ENCODE data around the gene DDX39B.

Gene DDX39B

DNA sequence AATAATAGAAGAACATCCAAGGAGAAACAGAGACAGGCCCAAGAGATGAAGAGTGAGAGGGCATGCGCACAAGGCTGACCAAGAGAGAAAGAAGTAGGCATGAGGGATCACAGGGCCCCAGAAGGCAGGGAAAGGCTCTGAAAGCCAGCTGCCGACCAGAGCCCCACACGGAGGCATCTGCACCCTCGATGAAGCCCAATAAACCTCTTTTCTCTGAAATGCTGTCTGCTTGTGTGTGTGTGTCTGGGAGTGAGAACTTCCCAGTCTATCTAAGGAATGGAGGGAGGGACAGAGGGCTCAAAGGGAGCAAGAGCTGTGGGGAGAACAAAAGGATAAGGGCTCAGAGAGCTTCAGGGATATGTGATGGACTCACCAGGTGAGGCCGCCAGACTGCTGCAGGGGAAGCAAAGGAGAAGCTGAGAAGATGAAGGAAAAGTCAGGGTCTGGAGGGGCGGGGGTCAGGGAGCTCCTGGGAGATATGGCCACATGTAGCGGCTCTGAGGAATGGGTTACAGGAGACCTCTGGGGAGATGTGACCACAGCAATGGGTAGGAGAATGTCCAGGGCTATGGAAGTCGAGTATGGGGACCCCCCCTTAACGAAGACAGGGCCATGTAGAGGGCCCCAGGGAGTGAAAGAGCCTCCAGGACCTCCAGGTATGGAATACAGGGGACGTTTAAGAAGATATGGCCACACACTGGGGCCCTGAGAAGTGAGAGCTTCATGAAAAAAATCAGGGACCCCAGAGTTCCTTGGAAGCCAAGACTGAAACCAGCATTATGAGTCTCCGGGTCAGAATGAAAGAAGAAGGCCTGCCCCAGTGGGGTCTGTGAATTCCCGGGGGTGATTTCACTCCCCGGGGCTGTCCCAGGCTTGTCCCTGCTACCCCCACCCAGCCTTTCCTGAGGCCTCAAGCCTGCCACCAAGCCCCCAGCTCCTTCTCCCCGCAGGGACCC lies 32.6 kb upstream of the DDX39B start:
- in situ Hi-C loops (cut with MboI; ENCODE audit: low sequenced_read_pairs, unreplicated experiment), result no loop called here
- TF ChIP-seq, protein P1, sequence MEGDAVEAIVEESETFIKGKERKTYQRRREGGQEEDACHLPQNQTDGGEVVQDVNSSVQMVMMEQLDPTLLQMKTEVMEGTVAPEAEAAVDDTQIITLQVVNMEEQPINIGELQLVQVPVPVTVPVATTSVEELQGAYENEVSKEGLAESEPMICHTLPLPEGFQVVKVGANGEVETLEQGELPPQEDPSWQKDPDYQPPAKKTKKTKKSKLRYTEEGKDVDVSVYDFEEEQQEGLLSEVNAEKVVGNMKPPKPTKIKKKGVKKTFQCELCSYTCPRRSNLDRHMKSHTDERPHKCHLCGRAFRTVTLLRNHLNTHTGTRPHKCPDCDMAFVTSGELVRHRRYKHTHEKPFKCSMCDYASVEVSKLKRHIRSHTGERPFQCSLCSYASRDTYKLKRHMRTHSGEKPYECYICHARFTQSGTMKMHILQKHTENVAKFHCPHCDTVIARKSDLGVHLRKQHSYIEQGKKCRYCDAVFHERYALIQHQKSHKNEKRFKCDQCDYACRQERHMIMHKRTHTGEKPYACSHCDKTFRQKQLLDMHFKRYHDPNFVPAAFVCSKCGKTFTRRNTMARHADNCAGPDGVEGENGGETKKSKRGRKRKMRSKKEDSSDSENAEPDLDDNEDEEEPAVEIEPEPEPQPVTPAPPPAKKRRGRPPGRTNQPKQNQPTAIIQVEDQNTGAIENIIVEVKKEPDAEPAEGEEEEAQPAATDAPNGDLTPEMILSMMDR (IDR thresholded peaks at IDR 0.05; ENCODE audit: borderline replicate concordance, control extremely low read depth, extremely low read depth, insufficient read depth, missing control alignments), result peak; percentile 32
- no peak for DNase-seq (ENCODE audit: low spot score)

DNA sequence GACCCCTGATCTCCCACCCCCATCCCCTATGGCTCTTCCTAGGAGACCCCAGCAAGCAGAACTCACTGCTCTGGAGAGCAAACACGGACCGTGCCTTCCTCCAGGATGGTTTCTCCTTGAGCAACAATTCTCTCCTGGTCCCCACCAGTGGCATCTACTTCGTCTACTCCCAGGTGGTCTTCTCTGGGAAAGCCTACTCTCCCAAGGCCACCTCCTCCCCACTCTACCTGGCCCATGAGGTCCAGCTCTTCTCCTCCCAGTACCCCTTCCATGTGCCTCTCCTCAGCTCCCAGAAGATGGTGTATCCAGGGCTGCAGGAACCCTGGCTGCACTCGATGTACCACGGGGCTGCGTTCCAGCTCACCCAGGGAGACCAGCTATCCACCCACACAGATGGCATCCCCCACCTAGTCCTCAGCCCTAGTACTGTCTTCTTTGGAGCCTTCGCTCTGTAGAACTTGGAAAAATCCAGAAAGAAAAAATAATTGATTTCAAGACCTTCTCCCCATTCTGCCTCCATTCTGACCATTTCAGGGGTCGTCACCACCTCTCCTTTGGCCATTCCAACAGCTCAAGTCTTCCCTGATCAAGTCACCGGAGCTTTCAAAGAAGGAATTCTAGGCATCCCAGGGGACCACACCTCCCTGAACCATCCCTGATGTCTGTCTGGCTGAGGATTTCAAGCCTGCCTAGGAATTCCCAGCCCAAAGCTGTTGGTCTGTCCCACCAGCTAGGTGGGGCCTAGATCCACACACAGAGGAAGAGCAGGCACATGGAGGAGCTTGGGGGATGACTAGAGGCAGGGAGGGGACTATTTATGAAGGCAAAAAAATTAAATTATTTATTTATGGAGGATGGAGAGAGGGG lies 31.7 kb upstream of the DDX39B start:
- in situ Hi-C loops (cut with MboI; ENCODE audit: low sequenced_read_pairs, unreplicated experiment), result no loop called here

DNA sequence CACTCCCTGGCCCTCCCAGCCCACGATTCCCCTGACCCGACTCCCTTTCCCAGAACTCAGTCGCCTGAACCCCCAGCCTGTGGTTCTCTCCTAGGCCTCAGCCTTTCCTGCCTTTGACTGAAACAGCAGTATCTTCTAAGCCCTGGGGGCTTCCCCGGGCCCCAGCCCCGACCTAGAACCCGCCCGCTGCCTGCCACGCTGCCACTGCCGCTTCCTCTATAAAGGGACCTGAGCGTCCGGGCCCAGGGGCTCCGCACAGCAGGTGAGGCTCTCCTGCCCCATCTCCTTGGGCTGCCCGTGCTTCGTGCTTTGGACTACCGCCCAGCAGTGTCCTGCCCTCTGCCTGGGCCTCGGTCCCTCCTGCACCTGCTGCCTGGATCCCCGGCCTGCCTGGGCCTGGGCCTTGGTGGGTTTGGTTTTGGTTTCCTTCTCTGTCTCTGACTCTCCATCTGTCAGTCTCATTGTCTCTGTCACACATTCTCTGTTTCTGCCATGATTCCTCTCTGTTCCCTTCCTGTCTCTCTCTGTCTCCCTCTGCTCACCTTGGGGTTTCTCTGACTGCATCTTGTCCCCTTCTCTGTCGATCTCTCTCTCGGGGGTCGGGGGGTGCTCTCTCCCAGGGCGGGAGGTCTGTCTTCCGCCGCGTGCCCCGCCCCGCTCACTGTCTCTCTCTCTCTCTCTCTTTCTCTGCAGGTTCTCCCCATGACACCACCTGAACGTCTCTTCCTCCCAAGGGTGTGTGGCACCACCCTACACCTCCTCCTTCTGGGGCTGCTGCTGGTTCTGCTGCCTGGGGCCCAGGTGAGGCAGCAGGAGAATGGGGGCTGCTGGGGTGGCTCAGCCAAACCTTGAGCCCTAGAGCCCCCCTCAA lies 30.5 kb upstream of the DDX39B start, which contains the start of gene LTA:
Gene LTA (plus strand): TSS at position 249 of the 871 bp plus-strand sequence. CDS start 454 bp downstream, at position 703.
- TF ChIP-seq, protein P1 (IDR thresholded peaks at IDR 0.05; ENCODE audit: borderline replicate concordance, control extremely low read depth, extremely low read depth, insufficient read depth, missing control alignments), result no peak
- in situ Hi-C loops (cut with MboI; ENCODE audit: low sequenced_read_pairs, unreplicated experiment), result no loop called here
- peak; percentile 75 for DNase-seq (ENCODE audit: low spot score)

More for the DNA sequence above, 31.7 kb upstream of the DDX39B start:
- DNase-seq (ENCODE audit: low spot score), result no peak
- TF ChIP-seq, protein P1 (IDR thresholded peaks at IDR 0.05; ENCODE audit: borderline replicate concordance, control extremely low read depth, extremely low read depth, insufficient read depth, missing control alignments), result no peak

DNA sequence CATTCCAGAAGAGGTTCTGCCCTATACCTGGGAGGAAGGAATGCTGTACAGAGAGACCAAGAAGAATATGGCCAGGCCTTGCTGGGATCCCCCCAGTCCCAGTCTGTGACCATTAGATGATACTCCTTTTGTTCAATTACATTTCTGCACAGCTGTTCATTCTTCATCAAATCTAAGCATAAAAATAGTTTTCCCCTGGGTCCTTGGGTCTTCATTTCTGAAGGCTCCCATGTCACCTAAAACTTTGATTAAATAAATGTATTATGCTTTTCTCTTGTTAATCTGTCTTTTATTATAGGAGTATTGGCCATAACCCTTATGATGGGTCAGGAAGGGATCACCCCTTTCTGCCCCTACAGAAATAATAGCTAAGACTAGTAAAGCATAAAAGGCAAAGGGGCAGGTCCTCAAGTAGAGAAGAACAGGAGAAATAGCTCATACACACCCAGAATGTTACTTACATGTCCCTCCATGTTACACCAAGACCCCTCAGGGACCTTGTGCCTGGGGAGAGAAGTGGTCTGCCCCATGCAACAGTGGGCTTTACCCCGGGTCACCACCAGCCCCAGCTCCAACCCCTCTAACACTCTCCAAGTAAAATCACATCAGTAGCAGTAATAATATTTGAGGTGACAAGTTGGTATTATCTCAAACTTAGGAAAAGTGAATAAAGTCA lies 28.2 kb upstream of the DDX39B start:
- DNase-seq (ENCODE audit: low spot score), result no peak
- in situ Hi-C loops (cut with MboI; ENCODE audit: low sequenced_read_pairs, unreplicated experiment), result no loop called here
- TF ChIP-seq, protein P1 (IDR thresholded peaks at IDR 0.05; ENCODE audit: borderline replicate concordance, control extremely low read depth, extremely low read depth, insufficient read depth, missing control alignments), result no peak

DNA sequence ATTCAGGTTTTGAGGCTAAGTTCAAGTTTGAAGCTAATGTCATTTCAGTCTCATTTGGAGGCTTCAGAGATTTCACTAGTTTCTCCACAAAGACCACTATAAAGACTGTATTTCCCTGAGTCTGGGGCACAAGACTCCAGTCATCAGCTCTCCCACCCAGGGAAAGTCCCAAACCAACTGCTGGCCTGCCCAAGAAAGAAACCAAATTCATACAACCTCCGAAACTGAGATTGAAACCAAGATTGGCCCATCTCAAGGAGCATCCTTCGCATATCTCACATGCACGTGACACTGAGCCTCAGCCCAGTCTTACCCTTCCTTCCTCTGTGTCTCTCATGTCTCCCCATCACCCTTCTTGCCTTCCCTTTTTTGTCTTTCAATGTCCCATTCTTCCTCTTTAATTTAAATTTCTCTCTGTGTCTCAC lies 26.7 kb upstream of the DDX39B start:
- TF ChIP-seq, protein P1 (IDR thresholded peaks at IDR 0.05; ENCODE audit: borderline replicate concordance, control extremely low read depth, extremely low read depth, insufficient read depth, missing control alignments), result no peak
- in situ Hi-C loops (cut with MboI; ENCODE audit: low sequenced_read_pairs, unreplicated experiment), result no loop called here
- peak; percentile 75 for DNase-seq (ENCODE audit: low spot score)

Measured in GM13976 (cell line).